Adrenal gland (tissue), 12 donors: ENCODE data around the gene SOX21. TPM values are rescaled to one million over a fixed set of nuclear protein-coding genes. Genes with fewer than 3 reads are reported as not detected.
A peak's percentile ranks its signal among the peaks of the same experiment; 100 is the strongest.

Experiments
- DNase-seq, 7 donors: peaks; one replicate each; pipeline ENCODE4 v3.0.0-alpha.2; 2019 to 2020
- H3K27ac ChIP-seq, 5 donors: fragments of 200-600 bp; sonication (generic) in 4 of 5; 1 replicate in 3 of 5; 2 replicates in 2 of 5; pipeline versions ENCODE4 v1.5.1 to v1.8.0; 2016 to 2020; ENCODE audit warnings: mild to moderate bottlenecking in 1 of 5
- H3K27me3 ChIP-seq: fragments of 200-600 bp; 2 replicates; pipeline ENCODE4 v1.8.0; 2021
- H3K36me3 ChIP-seq, 2 donors: fragments of 200-600 bp; replicated peaks in 1 of 2; 1 replicate in 1 of 2; 2 replicates in 1 of 2; pipeline versions ENCODE4 v1.5.1 to v1.8.0; 2018 to 2022
- H3K4me1 ChIP-seq, 2 donors: fragments of 200-600 bp; replicated peaks in 1 of 2; 1 replicate in 1 of 2; 2 replicates in 1 of 2; pipeline versions ENCODE4 v1.5.1 to v1.8.0; 2018 to 2021
- H3K4me3 ChIP-seq, 4 donors: fragments of 200-600 bp; sonication (generic) in 3 of 4; one replicate each; pipeline ENCODE4 v1.5.1; 2016 to 2018
- H3K9me3 ChIP-seq, 3 donors: fragments of 200-600 bp; sonication (generic) in 1 of 3; replicated peaks in 1 of 3; 1 replicate in 2 of 3; 2 replicates in 1 of 3; pipeline versions ENCODE4 v1.5.1 to v1.8.0; 2016 to 2021
- POLR2A ChIP-seq, 2 donors: fragments of 450-650 bp; IDR thresholded peaks; one replicate each; pipeline ENCODE4 v1.6.1; 2017; ENCODE audit warnings: antibody characterized with exemption in 2 of 2, mild to moderate bottlenecking in 2 of 2, moderate library complexity in 1 of 2
- WGBS, 4 donors: extraction: QIAGEN DNeasy Blood & Tissue Kit in 2 of 4; methylation state at CpG; one replicate each; pipeline versions ENCODE4 v1.1.5 to v1.1.7; 2013 to 2017; 5-methylcytosine and 5-hydroxymethylcytosine counted together
- intact Hi-C, 2 donors: fragments of 100-400 bp; cut with DNase I; formaldehyde crosslinking; loops; one replicate each; pipeline versions ENCODE4 v1.14.1 to v1.15.0; 2022 to 2023
- polyA plus RNA-seq, 3 donors: library from polyadenylated mRNA; stranded (reverse); fragments of 200-250 nt in 2 of 3; fragments of 350-450 nt in 1 of 3; fragmentation: Illumina TruSeq in 1 of 3; extraction: RNeasy Lipid Tissue Mini Kit (QIAGEN cat#74804) in 1 of 3; gene quantifications; one replicate each; pipeline ENCODE4 v1.2.3, GENCODE V29; 2013 to 2014
- total RNA-seq, 9 donors: library from RNA; depleted of rRNA in 4 of 9; stranded (reverse); fragments of >200 nt in 4 of 9; fragments of 120-200 nt in 1 of 9; fragmentation: NEBNext Ultra II Directional in 1 of 9; extraction: Animal tissue kit (Norgen Biotek cat#: 25700) in 1 of 9; gene quantifications; one replicate each; pipeline versions ENCODE4 v1.1.0 to v1.2.4, GENCODE V29; 2013 to 2023
- TF ChIP-seq, protein P1 (sequence below), 6 experiments: fragments of 450-650 bp in 4 of 6; fragments of 200-600 bp in 2 of 6; sonication (generic) in 1 of 6; IDR thresholded peaks; 1 replicate in 5 of 6; 2 replicates in 1 of 6; pipeline versions ENCODE4 v1.5.1 to v1.8.0; 2016 to 2021; ENCODE audit warnings: antibody characterized with exemption in 6 of 6, mild to moderate bottlenecking in 2 of 6, moderate library complexity in 1 of 6
- donor health status: healthy with polysubstance abuse.
- donor health status: Bipolar disorder and iron deficiency.
- donor health status: DM: yes; HTN: yes; CAD: no.
- donor health status: DM: no; HTN: no; CAD: no.
- donor health status: DM: no; HTN: no; CAD: no.
- donor health status: DM: yes; HTN: yes; CAD: no.

SOX21 gene
- total and polyA plus RNA-seq, 12 donors: not detected

DNA sequence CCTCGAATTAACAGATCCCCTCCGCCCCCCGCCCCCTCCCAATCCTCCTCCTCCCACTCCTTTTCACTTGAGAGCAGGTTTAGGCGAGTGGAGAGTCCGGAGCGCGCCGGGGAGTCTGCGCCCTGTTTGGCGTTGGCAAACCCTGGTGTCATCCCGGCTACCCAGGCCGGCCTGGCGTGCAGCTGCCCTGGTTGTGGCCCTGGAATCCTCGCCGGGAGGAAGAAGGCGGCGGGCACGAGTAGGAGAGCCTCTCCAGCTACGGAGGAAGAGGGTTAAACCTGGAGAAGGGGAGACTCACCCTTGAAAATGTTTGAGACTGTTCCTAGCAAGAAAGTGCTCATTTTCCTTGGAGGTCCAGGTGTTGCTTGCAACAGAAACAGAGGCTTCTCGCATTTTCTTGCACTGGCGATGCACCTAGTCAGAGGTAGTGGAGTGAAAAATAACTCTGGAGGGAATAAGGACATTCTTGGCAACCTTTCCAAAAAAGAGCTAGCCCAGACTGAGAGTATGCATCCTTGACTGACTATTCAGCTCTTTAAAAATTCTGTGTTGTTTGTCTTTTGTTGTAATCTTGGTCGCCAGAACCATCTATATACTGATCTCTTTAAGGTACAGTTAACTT is 1.3 kb upstream of the SOX21 start:
- no peak overlapping the region for H3K4me3 ChIP-seq

DNA sequence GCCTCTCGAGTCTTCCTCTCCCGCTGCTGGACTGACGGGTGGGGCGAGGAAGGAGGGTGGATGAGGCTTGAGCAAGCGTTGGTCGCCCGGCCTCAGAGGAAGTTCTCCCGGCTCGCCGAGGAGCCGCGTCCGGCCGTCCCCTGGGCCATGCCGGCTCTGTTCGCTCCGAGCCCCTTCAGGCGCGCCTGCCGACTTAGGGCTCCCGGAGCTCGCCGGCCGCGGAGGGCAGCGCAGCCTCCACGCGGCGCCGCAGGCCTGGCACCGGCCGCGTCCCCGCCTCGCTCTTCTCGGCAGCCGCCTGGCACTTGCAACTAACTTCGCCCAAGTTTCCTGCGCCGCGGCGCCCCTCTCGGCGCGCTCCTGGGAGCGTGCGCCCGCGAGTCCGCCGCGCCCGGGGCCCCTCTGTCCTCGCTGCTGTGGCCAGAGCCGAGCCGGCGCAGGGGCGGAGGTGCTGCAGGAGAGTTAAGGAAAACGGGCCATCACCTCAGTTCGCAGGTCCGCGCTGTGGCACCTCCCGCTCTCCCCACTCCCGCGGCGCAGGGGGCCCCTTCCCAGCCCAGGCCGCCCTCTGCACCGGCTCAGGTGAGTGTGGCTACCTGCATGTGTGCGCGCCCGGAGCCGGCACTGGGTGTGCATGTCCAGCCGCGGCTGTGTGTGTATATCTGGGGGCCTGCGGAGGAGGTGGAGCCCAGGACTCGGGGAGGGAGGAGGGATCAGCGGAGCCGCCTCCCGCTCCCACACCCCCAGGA is 641 bp upstream of the SOX21 start:
- intact Hi-C loops: no loop called here
- TF ChIP-seq, protein P1, sequence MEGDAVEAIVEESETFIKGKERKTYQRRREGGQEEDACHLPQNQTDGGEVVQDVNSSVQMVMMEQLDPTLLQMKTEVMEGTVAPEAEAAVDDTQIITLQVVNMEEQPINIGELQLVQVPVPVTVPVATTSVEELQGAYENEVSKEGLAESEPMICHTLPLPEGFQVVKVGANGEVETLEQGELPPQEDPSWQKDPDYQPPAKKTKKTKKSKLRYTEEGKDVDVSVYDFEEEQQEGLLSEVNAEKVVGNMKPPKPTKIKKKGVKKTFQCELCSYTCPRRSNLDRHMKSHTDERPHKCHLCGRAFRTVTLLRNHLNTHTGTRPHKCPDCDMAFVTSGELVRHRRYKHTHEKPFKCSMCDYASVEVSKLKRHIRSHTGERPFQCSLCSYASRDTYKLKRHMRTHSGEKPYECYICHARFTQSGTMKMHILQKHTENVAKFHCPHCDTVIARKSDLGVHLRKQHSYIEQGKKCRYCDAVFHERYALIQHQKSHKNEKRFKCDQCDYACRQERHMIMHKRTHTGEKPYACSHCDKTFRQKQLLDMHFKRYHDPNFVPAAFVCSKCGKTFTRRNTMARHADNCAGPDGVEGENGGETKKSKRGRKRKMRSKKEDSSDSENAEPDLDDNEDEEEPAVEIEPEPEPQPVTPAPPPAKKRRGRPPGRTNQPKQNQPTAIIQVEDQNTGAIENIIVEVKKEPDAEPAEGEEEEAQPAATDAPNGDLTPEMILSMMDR (IDR thresholded peaks at IDR 0.05): no peak
- TF ChIP-seq POLR2A (IDR thresholded peaks at IDR 0.05): no peak
- DNase-seq: peak in 2 of 7 donors; percentile 12 to 29

More for the DNA sequence above, 1.3 kb upstream of the SOX21 start:
- 5 to 41% (median 9%) methylated on average over 3 to 22 of the region's 22 CpGs for WGBS, 4 donors
- no peak for DNase-seq
- H3K9me3 ChIP-seq: no peaks in the 10 kb centered on the region
- intact Hi-C loops: no loop called here
- H3K27ac ChIP-seq: no peak overlapping the region
- peaks cover 55% of the 10 kb centered on the region for H3K27me3 ChIP-seq
- no peaks in the 10 kb centered on the region for H3K36me3 ChIP-seq
- peaks cover 0 to 20% of the 10 kb centered on the region in 2 donors for H3K4me1 ChIP-seq
- TF ChIP-seq, protein P1 (IDR thresholded peaks at IDR 0.05): no peak
- TF ChIP-seq POLR2A (IDR thresholded peaks at IDR 0.05): no peak

DNA sequence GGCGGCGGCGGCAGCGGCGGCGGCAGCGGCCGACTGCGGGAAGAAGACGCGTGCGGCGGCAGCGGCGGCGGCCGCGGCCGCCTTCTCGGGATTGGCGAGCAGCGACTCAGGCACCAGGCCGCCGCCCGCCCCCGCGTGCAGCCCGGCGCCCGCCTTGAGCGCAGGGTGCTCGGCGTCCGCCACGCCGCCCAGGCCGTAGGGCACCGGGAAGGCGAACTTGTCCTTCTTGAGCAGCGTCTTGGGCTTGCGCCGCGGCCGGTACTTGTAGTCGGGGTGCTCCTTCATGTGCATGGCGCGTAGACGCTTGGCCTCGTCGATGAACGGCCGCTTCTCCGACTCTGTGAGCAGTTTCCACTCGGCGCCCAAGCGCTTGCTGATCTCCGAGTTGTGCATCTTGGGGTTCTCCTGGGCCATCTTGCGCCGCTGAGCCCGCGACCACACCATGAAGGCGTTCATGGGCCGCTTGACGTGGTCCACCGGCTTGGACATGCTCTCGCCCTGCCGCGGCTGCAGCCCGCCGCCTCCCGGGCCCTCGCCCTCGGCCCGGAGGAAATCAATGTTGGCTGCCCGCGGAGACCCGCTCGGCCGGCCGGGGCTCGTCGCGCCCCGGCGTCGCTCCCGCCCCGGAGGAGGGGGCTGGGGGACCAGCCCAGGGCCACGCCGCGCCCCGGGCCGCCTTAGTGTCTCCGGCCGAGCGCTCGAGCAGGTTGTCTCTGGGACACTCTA is 621 bp downstream of the SOX21 start:
- no peak for DNase-seq
- TF ChIP-seq, protein P1 (IDR thresholded peaks at IDR 0.05): no peak
- TF ChIP-seq POLR2A (IDR thresholded peaks at IDR 0.05): no peak
- peaks cover 0 to 20% of the 10 kb centered on the region in 2 donors for H3K4me1 ChIP-seq

More for the DNA sequence above, 641 bp upstream of the SOX21 start:
- peaks cover 61% of the 10 kb centered on the region for H3K27me3 ChIP-seq
- peaks cover 0 to 20% of the 10 kb centered on the region in 2 donors for H3K4me1 ChIP-seq
- H3K27ac ChIP-seq: no peak overlapping the region
- peak overlapping the region in 1 of 4 donors; percentile 18 for H3K4me3 ChIP-seq
- 0 to 2% (median 1%) methylated on average over 13 to 79 of the region's 79 CpGs for WGBS, 4 donors
- no peaks in the 10 kb centered on the region for H3K9me3 ChIP-seq
- no peaks in the 10 kb centered on the region for H3K36me3 ChIP-seq

More for the DNA sequence above, 621 bp downstream of the SOX21 start:
- Histone ChIP-seq H3K9me3 (no peaks in the 10 kb centered on the region), H3K36me3 (no peaks in the 10 kb centered on the region), H3K27me3 (peaks cover 74% of the 10 kb centered on the region), H3K27ac (no peak overlapping the region), H3K4me3 (peak overlapping the region in 1 of 4 donors; percentile 28)
- intact Hi-C loops: no loop called here
- 2% methylated on average over 87 to 97 of the region's 97 CpGs; no CpG with 5 or more reads in 2 of the 4 donors for WGBS, 4 donors
